ENCODE results near the gene ORAI2.

ORAI2 gene

GRCh38 chr7:102415685-102416225, 17.6 kb upstream of the ORAI2 start:
- no peak for DNase-seq (ENCODE audit: low spot score)

DNA sequence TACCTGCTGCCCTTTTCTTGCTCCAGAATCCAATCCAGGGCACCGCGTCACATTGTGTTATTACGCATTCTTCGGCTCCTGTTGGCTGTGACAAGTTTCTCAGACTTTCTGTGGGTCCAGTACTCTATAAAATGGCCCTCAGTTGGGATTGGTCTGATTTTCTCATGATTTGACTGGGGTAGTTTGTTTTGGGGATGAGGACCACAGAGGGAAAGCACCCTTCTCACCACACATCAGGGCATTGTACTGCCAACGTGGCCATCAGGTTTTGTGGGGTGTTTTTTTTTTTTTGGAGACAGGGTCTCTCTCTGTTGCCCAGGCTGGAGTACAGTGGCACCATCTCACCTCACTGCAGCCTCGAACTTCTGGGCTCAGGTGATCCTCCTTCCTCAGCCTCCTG, 17.0 kb upstream of the ORAI2 start:
- no peak for DNase-seq (ENCODE audit: low spot score)

DNA sequence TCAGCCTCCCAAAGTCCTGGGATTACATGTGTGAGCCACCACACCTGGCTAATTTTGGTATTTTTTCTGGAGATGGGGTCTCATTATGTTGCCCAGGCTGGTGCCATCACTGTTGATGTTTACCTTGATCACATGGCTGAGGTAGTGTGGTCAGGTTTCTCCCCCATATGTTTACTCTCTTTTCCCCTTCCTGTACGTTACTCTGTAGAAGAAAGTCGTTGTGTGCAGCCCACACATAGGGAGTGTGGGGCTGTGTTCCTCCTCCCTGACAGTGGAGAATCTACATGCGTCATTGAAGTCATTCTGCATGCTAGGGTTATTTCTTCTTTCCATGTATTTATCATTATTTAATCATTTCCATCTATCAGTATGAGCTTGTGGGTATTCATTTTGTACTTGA, 16.3 kb upstream of the ORAI2 start:
- DNase-seq (ENCODE audit: low spot score): no peak

- no peak for DNase-seq (ENCODE audit: low spot score)
These were observed 14.8 kb upstream of the ORAI2 start for GRCh38 chr7:102418592-102418991.

DNA sequence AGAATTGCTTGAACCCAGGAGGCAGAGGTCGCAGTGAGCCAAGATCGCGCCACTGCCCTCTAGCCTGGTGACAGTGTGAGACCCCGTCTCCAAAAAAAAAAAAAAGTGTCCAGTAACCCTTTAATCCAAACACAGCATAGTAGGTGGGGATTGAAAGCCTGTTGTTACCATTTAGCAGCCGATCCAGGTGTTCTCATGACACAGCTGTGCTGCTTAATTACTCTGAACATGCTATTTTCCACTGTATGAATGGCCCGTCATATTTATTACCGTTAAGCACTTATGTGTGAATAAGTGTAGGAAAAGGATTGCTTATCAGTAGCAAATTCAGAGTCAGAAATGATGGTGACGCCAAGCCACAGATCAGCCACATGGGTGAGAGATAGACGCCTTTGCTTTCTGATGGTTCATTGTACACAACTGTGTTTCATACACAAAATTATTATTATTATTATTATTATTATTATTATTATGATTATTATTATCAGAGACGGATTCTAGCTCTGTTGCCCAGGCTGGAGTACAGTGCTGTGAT, 11.6 kb upstream of the ORAI2 start:
- no peak for DNase-seq (ENCODE audit: low spot score)

DNA sequence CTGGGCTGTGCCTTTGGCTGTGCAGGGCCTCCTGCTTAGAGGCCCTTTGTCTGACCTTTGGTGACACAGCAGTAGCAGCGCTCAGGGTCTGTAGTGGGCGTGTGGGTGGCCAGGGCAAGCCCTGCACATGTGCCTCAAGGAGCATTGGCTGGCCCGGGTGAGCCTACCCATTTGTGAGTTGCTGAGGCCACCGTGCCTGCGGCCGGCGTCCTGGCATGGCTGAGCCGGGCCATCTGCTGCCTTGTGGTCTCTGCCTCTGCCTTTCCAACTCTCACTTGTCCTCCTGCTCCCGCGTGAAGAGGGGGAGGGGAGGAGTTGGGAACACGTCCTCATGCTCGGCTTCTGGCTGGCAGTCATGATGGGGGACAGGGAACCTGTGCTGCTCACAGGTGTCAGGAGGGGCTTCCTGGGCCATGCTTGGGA, 9.2 kb upstream of the ORAI2 start:
- DNase-seq (ENCODE audit: low spot score): no peak

GRCh38 chr7:102424787-102425218, 8.6 kb upstream of the ORAI2 start:
- no peak for DNase-seq (ENCODE audit: low spot score)

DNA sequence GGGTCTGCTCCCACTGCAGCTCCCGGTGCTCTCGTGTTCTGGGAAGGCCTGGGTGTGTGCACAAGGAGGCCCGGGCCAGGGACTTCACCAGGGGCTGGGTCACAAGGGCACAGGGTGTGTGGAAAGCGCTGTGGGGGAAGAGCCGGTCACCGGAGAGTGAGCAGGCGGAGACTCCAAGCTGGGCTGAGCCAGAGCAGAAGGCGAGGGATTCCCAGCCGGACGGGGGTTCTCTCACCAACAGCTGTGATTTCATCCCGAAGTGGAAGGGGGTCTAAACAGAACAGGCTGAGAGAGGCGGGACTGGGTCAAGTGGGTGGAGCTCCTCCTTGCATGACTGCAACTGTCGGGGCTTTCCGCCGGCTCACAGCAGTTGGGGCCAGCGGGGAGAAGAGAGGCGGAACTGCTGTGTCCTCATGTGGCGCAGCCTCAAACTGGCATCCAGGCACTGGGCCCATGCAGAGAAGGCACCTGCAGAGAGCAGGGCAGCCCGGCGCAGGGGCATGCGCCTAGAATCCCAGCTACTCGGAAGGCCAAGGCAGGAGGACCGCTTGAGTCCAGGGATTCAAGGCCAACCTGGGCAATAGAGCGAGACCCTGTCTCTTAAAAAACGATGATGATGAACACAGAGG, 7.6 kb upstream of the ORAI2 start:
- no peak for DNase-seq (ENCODE audit: low spot score)

GRCh38 chr7:102426268-102427018, 6.9 kb upstream of the ORAI2 start:
- no peak for DNase-seq (ENCODE audit: low spot score)

GRCh38 chr7:102427019-102427405, 6.4 kb upstream of the ORAI2 start:
- no peak for DNase-seq (ENCODE audit: low spot score)

- no peak for DNase-seq (ENCODE audit: low spot score)
These were observed 4.1 kb upstream of the ORAI2 start for GRCh38 chr7:102429141-102429899.

- no peak for DNase-seq (ENCODE audit: low spot score)
These were observed 1.6 kb upstream of the ORAI2 start for GRCh38 chr7:102431617-102432298.

GRCh38 chr7:102432442-102433218, 745 bp upstream of the ORAI2 start:
- DNase-seq (ENCODE audit: low spot score): no peak

- DNase-seq (ENCODE audit: low spot score): no peak
These were observed 688 bp downstream of the ORAI2 start for GRCh38 chr7:102434039-102434486.

GRCh38 chr7:102436118-102436517, 2.7 kb downstream of the ORAI2 start:
- DNase-seq (ENCODE audit: low spot score): no peak

DNA sequence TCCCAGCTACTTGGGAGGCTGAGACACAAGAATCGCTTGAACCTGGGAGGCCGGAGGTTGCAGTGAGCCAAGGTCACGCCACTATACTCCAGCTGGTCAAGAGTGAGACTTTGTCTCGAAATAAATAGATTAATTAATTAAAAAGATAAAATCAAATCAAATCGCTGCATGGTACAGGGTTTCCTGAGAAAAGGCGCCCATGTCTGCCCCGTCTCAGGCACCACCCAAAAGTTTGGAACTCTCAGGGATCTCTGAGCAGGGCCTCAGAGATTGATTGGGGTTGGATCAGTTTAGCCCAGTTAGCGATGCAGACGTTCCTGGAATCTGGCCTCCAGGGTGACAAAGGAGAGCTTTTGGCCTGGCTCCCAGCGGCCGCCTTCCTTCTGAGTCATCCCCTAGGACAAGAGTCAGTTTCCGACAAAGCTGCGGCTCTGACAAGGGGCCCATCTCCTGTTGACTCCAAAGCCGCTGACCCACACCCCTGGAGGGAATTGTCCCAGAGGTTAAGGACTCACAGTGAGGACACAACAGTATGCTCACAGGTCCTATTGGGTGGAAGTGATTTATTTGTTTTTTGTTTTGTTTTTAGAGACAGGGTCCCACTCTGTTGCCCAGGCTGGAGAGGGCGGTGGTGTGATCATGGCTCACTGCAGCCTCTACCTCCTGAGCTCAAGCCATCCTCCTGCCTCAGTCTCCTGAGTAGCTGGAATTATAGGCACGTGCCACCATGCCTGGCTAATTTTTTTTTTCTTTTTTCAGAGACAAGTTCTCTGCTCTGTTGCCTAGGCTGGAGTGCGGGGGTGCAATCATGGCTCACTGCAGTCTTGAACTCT, 6.8 kb downstream of the ORAI2 start:
- peak; percentile 84 for DNase-seq (ENCODE audit: low spot score)

GRCh38 chr7:102444961-102445673, 11.7 kb downstream of the ORAI2 start:
- DNase-seq (ENCODE audit: low spot score): no peak

DNA sequence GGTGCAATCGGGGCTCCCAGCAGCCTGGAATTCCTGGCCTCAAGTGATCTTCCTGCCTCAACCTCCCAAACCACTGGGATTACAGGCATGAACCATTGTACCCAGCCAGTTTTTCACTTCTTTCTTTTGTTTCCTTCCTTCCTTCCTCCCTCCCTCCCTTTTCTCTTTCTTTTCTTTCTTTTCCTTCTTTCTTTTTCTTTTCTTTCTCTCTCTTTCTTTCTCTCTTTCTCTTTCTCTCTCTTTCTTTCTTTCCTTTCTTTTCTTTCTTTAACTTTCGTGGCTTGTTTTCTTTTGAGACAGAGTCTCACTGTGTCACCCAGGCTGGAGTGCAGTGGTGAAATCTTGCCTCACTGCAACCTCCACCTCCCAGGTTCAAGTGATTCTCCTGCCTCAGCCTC, 12.3 kb downstream of the ORAI2 start:
- no peak for DNase-seq (ENCODE audit: low spot score)

GRCh38 chr7:102446387-102447156, 13.2 kb downstream of the ORAI2 start:
- no peak for DNase-seq (ENCODE audit: low spot score)
